Cardiac fibroblast (primary cell): ENCODE measurements around the gene SLC35F1.

ENCODE experiments used
- DNase-seq, 2 donors: peaks; one replicate each; pipeline versions ENCODE4 v3.0.0 to v3.0.0-alpha.2; 2010; ENCODE audit warnings: low read depth in 2 of 2
- H3K4me3 ChIP-seq, 2 donors: replicated peaks in 1 of 2; 1 replicate in 1 of 2; 2 replicates in 1 of 2; pipeline ENCODE4 v1.5.1; 2011; ENCODE audit warnings: low read depth in 2 of 2, low read length in 2 of 2, mild to moderate bottlenecking in 2 of 2, moderate library complexity in 1 of 2
- CTCF ChIP-seq: IDR thresholded peaks from one replicate; pipeline ENCODE4 v1.5.1; 2011; ENCODE audit warnings: low read depth, mild to moderate bottlenecking, low read length, inconsistent platforms

Gene SLC35F1

DNA sequence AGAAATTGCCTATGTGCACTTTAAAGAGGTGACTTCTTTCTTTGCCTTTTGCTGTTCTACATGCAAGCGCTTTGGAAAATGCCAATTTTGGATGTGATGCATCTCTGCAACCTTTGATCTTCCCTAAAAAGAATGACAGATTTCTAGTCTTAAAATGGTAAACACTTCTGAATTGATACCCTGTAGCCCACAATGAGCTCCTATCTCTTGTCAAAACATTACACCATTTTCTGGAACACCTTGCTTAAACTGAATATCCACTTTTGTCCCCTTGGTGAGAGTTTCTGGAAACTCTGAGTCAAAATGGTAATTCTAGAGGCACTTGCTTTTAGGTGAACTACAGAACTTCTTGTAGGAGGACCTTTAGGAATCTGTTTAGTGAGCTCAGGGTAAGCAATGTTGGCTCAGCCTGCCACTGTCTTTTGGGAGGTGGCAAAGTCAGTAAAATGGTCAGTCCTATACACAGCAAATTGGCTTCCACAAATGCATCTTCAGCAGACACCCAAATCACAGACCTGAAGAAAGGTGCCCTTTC is 216.5 kb downstream of the SLC35F1 start:
- TF ChIP-seq CTCF = no peak
- DNase-seq = no peak
- no peak overlapping the region for H3K4me3 ChIP-seq

- no peak for DNase-seq
- no peak for TF ChIP-seq CTCF
- H3K4me3 ChIP-seq = no peak overlapping the region
These were observed 217.8 kb downstream of the SLC35F1 start for GRCh38 chr6:118124851-118125250.

DNA sequence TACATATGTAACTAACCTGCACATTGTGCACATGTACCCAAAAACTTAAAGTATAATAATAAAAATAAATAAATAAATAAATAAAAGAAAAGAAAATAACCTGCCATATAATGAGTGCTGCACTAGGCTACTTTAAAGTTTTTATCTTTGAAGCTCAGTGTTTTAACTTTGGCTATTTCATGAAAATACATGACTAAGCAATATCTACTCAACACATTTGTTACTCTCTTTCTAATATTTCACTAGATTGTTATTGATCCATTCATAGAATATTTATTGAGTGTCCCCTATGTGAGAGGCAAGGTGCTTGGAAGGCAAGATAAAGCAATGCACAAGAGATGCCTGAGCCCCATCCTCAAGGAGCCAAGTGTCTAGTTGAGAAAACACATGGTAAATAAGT is 221.7 kb downstream of the SLC35F1 start:
- no peak overlapping the region for H3K4me3 ChIP-seq
- TF ChIP-seq CTCF = no peak
- DNase-seq = no peak

- no peak for TF ChIP-seq CTCF
- H3K4me3 ChIP-seq = no peak overlapping the region
- DNase-seq = no peak
These were observed 227.1 kb downstream of the SLC35F1 start for GRCh38 chr6:118134206-118134605.

DNA sequence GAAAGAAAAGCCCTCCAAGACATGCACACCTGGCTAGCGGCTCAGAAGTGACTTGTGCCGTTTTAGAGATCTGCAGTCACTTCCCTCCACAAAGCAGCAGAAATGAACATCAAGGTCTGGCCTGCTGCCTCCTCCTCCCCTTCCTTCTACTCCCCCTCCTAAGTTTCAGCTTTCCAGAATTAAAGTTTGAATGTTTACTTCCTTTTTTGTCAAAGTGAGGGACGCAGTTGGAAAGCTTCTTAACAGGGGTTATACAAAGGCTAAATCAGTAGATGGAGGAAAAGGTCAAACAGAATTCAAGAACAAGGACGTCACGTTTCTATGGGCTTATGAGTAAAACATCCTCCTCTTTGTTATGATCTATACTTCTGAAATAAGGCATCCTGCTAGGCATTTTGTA is 227.7 kb downstream of the SLC35F1 start:
- no peak for DNase-seq
- no peak for TF ChIP-seq CTCF
- no peak overlapping the region for H3K4me3 ChIP-seq

- TF ChIP-seq CTCF = no peak
- H3K4me3 ChIP-seq = no peak overlapping the region
These were observed 228.3 kb downstream of the SLC35F1 start for GRCh38 chr6:118135371-118135770.

GRCh38 chr6:118141211-118141610 is 234.1 kb downstream of the SLC35F1 start:
- H3K4me3 ChIP-seq = no peak overlapping the region
- DNase-seq = no peak
- TF ChIP-seq CTCF = no peak

More at GRCh38 chr6:118135371-118135770, 228.3 kb downstream of the SLC35F1 start:
- no peak for DNase-seq
